Fibroblast of skin of right quadriceps (primary cell): Measurements from ENCODE around the gene RBM11.
"Not testable (repeated sequence)": the region's sequence is repeated elsewhere in the genome, so short reads cannot be mapped to it uniquely, and the experiment has no call there.

Experiments
- DNase-seq: peaks from one replicate; pipeline ENCODE4 v3.0.0-alpha.2; 2013

Gene RBM11, protein sequence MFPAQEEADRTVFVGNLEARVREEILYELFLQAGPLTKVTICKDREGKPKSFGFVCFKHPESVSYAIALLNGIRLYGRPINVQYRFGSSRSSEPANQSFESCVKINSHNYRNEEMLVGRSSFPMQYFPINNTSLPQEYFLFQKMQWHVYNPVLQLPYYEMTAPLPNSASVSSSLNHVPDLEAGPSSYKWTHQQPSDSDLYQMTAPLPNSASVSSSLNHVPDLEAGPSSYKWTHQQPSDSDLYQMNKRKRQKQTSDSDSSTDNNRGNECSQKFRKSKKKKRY

DNA sequence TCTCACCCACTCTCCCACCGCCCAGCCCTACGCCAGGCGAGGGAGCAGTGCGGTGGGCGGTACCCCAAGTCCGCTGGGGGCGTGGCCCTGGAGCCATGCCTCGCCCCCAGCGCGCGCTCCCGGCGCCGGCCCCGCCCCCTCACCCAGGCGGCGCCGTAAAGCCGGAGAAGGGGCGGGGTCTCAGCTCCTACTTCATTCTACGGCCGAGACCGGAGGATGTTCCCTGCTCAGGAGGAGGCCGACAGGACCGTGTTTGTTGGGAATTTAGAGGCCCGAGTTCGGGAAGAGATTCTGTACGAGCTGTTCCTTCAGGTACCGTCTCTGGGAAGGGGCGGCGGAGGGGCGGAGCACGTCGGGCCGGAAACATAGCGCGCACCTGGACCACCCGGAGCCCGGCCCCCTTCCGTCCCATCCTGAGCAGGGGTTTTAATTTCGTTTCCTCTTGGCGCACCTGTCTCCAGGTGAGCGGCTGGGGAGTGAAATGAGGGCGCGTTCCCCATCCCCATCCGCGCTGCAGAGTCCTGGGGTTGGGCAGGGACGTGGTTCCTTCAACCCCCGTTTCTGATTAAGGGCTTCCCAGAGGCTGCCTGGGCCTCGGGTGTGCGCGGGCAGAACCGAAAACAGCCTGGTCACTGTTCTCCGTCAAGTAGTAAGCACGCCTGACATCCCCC lies at the start of gene RBM11:
Gene RBM11 (plus strand): TSS at position 187 of the 671 bp plus-strand sequence. CDS start 30 bp downstream, at position 217.
- peak; percentile 28 for DNase-seq

DNA sequence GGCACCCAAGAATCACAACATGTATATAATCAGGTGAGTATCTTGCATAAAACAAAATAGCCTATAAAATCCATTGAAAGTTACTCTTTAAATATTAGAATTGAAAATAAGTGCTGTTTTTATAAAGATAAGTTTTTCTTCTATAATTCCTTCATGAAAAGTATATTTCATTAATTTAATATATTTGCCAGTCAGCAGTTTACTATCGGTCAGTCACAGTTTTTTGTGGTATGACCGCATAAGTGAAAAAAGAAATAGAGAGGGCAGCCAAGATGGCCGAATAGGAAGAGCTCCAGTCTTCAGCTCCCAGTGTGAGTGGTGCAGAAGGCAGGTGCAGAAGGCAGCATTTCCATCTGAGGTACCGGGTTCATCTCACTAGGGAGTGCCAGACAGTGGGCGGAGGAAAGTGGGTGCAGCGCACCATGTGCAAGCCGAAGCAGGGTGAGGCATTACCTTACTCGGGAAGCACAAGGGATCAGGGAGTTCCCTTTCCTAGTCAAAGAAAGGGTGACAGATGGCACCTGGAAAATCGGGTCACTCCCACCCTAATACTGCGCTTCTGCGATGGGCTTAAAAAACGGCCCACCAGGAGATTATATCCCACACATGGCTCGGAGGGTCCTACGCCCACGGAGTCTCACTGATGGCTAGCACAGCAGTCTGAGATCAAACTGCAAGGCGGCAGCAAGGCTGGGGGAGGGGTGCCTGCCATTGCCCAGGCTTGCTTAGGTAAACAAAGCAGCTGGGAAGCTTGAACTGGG lies 49.3 kb upstream of the RBM11 start:
- not testable (repeated sequence) for DNase-seq

DNA sequence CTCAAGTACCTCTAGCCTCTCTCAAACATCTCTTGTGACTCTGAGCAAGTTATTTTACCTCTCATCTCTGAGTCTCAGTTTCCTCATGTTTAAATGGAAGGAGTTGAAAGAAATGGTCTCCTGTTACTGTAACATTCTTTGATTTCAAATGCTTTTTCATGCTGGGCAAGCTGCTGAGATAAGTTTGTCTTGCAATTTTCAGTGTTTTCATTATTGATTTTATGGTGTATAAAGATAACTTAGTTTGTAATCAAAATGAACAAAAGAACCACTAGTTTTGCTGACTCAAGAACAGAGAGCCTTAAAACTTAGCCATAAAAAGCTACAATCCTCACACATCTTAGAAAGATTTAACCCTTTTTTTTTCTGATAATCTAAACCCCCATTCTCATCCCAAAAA lies 9.7 kb upstream of the RBM11 start:
- DNase-seq = no peak

DNA sequence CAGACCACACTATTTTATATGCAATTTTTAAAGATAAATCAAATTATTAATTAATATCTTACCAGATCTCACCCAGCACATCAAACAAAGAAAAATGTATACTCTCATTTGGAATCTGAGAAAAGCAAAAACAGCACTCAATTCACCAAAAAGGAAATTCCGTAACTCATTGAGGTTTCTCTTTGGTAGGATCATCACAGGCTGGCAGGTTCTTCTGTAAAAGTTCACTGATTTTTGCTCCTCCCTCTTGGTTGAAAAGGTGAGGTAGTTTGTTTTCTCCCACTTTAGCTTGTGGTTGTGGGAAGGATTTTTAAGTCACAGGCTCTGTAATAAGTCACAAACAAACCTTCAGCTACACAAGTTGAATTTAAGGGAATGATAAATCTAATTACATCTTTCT lies 5.2 kb upstream of the RBM11 start, which contains the start of gene LIPI:
Gene LIPI (minus strand): TSS at position 218 of the 400 bp plus-strand sequence. CDS start 110 bp downstream, at position 108.
- no peak for DNase-seq

DNA sequence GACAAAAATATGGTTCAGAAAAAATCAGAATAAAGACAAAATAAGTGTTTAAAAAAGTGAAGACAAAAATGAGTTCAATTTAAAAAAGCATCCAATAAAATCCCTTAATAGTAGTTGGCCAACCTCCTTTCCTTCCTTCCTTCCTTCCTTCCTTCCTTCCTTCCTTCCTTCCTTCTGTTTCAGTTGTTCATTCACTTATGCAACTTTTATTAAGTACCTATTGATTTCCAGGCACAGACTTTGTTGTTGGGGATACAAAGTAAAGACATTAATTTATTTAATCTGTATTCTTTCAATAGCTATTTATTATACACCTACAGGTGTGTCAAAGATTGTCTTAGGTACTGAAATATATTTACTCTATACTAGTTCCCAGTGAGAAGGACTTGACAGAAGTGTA lies 2.8 kb upstream of the RBM11 start:
- no peak for DNase-seq

DNA sequence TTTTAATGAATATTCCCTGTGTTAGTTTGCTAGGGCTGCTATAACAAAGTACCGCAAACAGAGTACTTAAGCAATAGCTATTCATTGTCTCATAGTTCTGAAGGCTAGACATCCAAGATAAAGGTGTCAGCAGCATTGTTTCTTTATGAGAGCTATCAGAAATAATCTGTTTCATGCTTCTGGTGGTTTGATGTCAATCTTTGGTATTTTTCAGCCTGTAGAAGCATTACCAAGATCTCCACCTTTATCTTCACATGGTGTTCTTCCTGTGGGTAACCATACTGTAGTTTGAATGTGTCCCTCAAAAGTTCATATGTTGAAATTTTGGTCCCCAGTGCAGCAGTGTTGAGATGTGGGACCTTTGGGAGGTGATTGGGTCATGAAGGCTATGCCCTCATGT lies 7.4 kb downstream of the RBM11 start:
- DNase-seq = no peak

DNA sequence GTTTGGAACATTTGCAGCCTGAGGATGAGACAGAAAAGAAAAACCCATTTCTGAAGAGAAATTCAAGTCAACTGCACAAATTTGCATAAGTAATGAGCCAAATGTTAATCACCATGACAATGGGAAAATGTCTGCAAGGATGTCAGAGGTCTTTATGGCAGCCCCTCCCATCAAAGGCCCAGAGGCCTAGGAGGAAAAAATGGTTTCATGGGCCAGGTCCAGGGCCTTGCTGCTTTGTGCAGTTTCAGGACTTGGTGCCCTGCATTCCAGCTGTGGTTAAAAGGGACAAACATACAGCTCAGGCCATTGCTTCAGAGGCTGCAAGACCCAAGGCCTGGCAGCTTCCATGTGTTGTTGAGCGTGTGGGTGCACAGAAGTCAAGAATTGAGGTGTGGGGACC lies 13.4 kb downstream of the RBM11 start:
- no peak for DNase-seq

DNA sequence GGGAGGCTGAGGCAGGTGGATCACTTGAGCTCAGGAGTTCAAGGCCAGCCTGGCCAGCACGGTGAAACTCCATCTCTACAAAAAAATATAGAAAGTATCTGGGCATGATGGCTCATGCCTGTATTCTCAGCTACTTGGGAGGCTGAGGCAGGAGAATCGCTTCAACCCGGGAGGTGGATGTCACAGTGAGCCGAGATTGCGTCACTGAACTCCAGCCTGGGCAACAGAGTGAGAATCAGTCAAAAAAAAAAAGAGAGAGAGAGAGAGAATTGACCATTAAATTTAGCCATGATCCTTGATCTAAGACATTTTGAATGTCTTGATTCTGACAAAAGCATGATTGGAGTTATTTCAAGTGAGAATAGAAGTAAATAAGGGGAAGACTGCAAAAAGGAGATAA lies 19.1 kb downstream of the RBM11 start:
- no peak for DNase-seq

DNA sequence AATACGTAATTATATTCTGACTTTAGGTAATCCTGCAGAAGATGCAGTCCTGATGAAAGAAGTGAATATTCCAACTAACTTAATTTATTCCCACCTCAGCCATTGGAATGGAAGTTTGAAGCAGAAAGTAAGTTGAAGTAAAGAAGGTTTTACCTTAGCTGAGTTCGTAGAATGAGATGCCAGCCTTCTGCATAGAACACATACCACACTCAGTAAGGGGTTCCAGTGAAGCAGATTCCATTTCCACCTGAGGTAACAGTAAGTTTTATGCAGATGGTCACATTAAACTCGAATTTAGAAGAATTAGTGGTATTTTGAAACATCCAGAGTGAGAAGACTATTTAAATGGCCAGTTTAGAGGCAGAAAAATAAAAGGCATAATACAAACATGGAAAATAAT lies 20.2 kb downstream of the RBM11 start:
- no peak for DNase-seq

DNA sequence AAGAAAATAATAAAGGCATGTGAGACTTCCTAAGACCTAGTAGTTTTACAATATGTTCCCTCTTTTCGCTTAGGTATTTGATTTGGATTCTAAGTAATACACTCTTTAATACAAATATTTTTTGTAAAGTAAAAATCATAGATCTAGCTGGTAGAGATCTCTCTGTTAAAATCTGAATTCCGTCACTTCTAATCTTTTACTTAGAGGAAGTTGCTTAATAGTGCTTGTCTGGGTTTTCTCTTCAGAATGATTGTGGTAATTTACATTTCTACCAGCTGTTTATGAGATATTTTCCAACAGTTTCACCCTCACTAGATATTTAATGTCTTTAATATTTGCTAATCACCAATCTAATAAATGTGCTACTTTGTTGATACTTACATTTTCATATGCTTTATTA lies 23.3 kb downstream of the RBM11 start:
- DNase-seq = no peak

DNA sequence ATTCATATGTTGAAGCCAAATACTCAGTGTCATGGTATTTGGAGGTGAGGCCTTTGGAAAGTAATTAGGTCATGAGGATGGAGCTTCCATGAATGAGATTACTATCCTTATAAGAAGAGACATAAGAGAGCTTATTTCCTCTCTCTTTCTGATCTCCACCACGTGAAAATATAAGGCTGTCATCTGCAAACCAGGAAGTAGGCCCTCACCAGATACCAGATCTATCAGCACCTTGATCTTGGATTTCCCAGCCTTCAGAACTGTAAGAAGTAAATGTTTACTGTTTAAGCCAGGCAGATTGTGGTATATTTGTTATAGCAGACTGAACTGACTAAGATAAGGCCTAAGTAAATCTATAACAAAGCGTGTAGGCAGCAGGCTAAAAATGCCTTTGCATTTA lies 25.3 kb downstream of the RBM11 start:
- no peak for DNase-seq

DNA sequence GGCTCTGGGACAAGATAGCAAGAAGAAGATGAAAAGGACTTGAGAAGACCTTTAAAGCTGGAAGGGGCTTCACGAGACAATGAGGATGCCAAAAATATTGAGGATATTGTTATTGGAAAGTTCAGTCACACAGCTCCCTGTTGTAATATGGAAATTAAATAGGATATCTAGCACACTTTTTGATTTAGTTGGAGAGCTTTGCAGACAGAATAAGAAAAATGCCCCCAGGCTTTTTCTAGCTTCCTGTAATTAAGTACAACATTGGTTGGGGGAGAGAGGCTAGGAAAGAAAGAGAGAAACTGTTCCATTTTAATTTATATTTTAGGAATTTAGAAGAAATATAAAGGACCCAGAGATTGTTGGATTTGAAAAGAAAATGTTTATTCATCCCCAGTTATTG lies 27.5 kb downstream of the RBM11 start:
- DNase-seq = no peak

DNA sequence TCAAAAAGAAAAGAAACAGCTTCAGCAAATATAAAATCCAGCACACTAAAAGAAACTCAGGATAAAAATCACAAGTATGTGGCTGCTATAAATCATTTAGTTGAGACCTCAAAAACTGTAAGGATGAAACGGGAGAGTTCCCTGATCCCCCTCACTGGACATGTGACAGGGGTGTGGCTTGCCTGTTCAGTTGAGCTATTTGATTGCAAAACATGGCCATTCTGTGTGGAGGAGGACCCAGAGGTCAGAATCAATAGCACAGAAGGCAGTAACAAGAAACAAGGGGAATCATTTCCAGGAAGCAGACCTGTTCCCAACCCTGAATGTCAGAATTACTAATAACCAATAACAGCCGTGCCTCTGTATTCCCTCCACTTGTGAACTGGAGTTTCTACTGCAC lies 27.9 kb downstream of the RBM11 start:
- no peak for DNase-seq

DNA sequence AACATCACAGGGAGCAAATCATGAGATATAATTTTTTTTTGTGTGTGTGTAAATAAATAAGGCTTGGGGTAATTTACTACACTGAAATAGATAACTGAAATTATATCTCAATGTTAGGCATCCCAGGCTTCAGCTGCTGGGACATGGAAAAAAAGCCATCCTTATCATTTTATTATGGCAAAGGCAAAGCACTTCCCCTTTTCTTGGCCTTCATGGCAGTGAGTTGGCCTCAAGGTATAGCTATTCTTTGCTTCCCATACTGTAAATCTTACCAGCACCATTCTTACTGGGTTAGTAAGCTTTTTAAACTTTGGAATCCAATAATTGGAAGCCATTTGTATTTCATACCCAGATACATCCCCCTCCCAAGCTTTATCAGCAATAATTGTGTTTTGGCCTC lies 29.0 kb downstream of the RBM11 start:
- no peak for DNase-seq

DNA sequence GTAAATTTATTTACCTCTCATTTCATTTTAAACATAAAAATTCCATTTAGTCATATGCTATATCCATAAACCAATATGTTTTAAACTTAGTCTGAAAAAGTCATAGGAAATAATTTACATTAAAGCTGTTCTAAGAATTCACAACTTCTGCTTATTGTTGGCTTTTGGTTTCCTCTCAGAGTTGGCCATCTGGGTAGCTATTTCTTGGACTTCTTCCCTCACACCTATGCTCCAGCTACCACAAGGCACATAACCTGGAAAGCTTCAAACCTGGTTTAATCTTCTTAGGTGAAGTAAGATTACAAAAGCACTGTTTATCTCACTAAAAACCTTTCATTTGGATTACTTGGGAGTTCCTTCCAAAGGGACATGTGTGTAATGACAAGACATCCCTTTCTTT lies 29.8 kb downstream of the RBM11 start:
- no peak for DNase-seq

DNA sequence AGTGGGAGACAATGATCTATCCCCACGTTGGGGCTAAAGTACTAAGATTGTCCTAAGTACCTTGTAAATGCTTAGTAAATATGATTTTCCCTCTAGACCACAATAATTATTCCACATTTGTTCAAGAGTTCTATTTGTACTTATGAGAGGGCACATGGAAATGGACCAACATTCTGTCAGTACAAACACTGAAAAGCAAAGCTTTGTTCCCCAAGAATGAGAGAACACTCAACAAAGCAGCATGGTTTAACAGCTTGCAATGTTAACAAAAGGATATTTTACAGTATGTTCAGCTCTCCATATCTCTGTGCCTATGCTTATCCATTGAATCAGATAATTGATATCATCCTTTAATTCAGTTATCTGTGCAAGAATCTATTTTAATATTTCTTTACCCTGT lies 35.4 kb downstream of the RBM11 start:
- no peak for DNase-seq

DNA sequence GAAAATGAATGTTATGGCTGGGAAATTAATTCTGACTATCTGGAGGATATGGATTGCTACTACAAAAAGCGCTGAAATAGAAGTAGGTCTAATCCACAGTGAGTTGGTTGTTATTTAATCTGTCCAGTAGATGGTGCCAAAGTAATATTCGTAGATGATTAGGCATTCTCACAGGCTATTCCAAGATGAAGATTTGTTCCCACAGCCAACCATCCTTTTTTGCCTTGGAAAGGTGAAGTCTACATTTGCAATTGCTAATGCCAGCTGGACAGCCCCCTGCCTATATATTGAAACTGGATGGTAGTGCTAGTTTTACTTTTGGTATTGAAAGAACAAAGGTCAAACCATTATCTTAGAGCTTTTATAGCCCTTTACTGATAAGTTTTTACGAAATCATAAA lies 43.8 kb downstream of the RBM11 start:
- peak; percentile 32 for DNase-seq

DNA sequence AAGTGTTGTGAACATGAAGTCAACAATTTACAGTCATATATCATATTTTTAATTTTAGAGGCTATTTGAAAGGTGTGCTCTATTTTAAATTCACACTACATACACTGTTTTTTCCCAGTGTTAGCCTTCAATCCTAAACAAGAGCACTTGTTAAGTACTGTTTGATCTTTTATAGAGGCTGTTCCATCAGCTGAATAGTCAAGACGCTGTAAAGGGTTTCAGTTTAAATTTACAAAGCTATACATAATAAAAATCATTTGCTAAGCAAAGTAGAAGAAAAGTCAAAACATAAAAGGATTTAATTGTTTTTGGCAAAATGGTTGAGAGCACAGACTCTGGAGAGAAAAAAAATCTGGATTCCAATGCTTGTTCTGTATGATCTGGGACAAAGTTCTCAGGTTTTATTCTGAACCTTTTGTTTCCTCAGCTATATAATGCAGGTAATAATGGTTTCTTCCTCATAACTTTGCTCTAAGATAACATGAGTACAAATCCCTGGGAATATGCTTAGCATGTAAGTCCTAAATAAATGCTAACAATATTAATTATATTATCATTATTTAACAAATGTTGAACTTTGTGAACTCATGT lies 44.3 kb downstream of the RBM11 start:
- no peak for DNase-seq

DNA sequence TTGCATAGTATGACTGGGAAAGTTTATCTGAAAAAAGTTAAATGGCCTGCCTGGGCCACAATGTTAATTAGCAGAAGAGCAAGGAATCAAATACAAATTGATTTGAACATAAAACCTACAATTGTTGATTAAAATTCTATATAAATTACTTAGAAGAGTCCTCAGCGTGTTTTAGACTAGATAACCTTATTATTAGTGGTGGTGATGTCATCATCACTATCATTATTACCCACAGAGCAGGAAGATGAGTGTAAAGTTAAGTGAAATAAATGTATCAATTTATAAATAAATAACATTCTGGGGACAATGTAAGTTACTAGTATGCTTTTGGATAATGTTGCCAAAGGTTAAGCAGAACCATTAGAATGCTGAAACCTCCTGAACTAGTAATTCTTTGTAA lies 46.1 kb downstream of the RBM11 start:
- no peak for DNase-seq

DNA sequence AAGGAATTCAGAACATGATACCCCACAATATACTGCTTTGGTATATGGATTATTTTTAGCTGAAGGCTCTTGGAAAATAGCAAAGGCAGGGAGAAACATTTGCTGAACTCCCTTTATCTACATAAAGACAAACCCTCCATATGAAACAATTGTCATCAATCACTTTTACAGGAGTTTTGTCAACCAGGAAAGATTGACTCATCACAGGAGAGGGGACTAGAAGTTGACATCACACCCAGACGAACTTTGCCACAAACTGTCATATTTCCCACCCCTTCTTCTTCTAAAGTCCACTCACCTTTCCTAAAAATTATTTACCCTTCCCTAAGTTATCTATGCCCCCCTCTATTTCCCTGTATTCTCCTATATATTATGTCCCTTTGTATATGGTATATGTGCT lies 47.9 kb downstream of the RBM11 start:
- DNase-seq = no peak

DNA sequence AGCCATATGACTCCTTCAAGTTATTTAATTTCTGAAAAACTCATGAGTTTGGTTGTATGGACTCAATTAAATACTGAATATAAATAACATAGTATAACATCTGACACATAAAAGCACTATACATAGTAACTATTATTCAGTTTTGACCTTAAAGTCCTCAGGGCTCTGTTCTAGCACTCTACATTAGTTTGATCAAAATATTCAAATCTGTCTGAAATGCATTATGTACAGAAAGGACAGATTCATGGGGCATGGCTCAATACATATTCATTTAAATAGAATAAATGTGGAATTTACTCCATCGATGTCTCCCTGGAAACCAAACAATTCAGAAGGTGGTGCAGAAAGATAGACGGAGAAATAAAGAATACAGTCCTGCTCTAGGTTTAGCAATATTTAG lies 49.1 kb downstream of the RBM11 start:
- no peak for DNase-seq

DNA sequence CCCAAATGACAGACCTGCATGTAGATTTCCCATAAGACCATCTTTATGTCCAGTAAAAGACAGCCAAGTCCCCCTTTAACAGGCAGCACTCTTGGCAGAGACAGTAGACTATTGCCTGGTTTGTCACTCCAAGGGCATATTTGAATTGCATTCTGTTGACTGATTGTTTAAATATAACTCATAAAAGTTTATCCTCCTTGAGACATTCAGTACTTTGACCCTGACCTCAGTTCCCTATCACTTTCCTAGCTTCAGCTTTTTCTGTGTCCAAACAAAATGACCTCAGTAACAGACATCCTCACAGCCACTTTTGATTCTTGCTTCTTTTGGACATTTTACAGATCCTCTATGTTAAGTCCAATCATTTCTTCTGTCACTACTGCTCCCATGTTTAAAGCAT lies 51.1 kb downstream of the RBM11 start:
- no peak for DNase-seq

DNA sequence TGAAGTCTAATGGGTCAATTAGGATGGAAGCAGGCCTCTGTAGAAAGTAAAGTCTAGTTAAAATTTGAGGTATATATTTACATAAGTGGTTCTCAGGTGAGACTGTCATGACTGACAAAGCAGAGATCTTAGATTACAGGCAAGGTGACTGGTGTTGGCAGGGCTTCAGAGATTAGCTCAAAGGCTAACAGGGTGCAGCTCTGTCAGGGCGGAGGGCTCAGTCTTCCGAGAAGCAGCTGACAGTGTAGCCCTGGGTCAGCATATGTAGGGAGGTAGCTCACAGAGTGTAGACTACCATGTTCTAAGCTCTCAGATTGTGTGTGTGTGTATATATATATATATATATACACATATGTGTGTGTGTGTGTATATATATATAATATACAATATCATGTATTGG lies 54.7 kb downstream of the RBM11 start:
- DNase-seq = no peak

DNA sequence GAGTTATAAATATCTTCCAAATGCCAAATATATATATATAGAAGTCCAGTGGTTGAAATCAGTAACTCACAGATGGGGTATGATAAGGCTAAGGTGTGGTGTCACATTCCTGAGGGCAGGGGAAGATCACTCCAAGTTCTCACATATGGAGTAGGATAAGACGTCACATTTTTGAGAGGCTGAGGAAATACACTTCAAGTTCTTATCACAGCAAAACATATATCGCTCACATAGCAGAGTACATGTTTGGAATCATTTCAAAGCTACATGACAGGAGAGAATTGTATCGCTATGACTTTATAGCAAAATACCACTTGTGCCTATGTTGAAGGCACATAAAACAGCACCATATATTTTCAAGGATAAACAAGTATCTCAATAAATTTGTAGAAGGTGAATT lies 55.1 kb downstream of the RBM11 start:
- DNase-seq = no peak
